Measurements from ENCODE around the gene SNIP1.
"Not testable (repeated sequence)": the region's sequence is repeated elsewhere in the genome, so short reads cannot be mapped to it uniquely, and the experiment has no call there.

Gene SNIP1, protein sequence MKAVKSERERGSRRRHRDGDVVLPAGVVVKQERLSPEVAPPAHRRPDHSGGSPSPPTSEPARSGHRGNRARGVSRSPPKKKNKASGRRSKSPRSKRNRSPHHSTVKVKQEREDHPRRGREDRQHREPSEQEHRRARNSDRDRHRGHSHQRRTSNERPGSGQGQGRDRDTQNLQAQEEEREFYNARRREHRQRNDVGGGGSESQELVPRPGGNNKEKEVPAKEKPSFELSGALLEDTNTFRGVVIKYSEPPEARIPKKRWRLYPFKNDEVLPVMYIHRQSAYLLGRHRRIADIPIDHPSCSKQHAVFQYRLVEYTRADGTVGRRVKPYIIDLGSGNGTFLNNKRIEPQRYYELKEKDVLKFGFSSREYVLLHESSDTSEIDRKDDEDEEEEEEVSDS

DNA sequence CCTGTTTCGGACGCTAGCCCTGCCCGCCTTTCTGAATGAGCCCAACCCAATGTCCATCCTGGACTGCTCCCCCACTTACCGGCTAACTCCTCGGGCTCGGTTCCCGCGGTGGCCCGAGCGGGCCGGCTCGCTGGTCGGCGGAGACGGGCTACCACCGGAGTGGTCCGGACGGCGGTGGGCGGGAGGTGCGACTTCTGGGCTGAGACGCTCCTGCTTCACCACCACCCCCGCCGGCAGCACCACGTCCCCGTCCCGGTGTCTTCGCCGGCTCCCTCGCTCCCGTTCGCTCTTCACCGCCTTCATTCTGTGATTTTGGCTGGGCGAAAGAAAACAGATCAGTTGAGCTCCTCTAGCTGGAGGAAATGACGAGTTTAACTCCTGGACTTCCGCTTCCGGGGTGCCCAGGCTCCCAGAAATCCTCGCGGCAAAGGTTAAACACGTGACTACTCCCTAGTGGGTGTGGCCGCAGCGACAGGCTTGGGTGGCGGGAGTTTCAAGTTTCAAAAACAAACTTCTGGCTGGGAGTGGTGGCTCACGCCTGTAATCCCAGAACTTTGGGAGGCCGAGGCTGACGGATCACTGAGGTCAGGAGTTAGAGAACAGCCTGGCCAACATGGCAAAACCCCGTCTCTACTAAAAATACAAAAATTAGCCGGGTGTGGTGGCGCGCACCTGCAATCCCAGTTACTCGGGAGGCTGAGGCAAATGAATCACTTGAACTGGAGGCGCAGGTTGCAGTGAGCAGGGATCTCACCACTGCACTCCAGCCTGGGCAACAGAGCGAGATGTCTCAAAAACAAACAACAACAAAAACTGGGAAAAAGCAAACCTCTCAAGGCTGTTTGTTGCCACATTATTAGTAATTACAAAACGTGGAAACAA, at the start of gene SNIP1:
Gene SNIP1, minus strand, starts transcription at position 367 of the 882 bp plus-strand sequence. Its CDS starts 64 bp downstream, at position 303.
- peak; percentile 42 to 98 (median 92) for DNase-seq

DNA sequence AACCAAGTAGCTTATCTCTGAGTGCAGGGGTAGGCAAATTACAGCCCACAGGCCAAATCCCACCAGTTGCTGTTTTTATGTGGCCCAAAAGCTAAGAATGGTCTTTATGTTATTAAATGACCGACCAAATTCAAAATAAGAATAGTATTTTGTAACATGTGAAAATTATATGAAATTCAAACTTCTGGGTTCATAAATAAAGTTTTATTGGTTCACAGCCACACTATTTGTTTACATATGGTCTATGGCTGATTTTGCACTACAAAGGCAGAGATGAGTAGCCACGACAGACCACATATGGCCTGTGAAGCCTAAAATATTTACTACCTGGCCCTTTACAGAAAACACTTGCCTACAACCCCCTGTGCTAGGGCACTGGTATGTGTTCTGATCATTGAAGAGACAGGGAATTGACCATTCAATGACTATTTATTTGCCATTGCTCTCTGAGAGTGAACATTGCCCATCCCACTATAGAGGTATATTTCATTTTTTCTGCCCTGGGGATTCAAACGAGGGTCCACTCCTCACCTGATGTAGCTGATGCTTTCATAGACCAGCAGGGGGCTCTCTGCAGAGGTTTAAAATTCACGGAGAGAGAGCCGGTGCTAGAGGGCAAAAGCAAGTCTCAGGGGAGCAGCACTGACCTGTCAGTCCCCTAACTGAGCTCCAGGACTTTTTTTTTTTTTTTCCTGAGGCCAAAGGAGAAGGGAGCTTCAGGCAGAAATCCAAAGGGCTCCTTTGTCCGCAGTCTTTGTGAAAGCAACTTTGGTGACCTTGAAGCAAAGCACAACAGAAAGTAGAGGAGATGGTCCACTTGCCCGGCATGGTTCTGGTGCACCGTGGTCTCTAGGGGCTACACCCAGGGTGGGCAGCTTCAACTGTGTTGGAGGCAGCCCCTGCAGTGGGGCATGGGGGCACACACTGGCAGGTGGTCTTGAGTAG, 48.9 kb upstream of the SNIP1 start:
- DNase-seq = peak in 12 of 56 donors; percentile 1 to 38 (median 4)

DNA sequence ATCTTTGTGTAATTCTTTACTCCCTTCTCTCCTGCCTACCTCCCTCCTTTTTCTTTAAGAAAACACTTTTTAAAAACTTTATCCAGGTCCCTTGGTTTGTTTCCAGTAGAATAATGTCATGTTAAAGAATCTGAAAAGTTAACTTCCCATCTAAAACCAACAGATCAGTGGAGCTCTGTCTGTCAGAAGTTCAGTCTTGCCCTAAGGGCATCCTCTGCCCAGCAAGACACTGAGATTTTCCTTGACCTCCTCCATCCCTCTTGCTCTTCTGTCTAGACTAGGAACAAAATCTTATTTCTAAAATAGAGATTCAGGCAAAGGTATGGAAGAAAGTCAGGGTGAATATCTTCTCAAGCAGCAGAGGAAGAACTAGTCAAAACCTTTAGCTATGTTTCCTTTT, 47.3 kb upstream of the SNIP1 start:
- DNase-seq = no peak

DNA sequence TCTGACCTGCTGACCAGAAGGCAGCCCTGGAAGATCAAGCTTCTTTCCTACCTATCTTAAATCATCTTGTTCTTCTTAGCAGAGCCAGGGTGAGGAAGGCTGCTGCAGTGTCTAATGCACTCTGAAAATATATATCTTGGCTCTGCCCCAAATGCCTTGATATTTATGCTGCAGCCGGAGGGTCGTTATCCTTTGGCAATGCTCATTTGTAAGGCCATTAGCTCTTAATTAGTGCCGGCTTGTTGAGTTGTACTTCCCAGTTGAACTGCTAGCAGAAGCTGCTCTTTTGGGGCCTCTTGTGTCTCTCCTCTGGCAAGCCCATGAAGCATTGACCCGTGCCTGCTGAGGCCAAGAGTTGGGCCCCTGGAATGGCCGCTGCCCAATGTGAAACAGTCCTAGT, 45.8 kb upstream of the SNIP1 start:
- DNase-seq = no peak

DNA sequence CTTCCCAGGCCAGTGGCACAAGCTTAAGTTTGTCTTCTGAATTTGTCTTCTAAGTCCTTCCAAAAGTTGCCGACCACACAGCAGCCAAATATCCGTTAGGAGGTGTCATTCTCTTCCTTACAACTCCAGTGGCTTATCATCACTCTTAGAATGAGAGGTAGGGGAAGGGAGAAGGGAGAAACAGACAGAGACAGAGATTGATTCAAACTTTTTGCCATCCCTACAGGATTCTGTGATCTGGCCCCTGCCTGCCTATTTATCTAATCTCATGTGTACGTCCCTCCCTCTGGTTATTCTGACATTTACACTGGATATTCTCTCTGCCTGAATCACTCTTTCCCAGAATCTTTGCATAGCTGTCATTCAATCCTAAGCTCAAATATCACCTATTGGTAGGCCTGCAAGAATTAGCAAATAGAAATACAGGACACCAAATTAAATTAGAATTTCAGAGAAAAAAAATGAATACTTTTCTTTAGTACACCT, 42.1 kb upstream of the SNIP1 start:
- no peak for DNase-seq

DNA sequence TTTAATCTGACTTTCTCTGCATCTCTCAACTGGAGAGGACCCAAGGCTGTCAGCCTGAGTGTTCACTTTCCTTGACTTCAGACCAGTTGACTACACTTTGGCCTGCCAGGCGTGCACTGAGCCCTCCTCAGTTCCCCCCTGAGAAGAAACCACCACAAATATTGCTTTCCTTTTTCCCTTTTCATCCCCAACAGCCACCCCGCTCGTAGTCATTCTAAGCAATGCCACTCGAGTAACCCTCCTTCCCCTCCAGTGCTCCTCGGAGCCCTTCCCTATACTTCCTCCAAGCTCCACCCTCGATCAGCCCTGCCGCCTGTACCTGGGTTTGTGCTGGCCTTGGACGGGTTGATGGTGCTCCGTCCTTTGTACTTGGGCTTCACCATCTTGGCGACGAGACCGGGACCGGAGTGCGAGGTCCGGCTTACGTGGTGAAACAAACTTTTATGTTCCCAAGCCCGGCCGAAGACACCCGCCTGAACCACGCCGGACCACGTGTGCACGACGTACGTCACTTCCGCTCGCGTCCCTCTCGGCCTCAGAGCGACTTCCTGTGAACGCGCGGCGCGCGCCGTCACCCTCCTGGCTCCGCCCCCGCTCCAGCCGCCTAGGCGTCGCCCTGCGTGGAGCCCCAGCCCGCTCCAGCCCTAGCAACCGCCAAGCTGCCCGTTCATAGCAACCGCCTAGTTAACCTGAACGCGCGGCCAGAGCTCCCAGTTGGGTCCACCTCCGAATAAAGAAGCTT, 41.5 kb upstream of the SNIP1 start, which contains the start of gene GNL2:
Gene GNL2, minus strand, starts transcription at position 498 of the 742 bp plus-strand sequence. Its CDS starts 115 bp downstream, at position 383.
- peak; percentile 58 to 98 (median 91) for DNase-seq

DNA sequence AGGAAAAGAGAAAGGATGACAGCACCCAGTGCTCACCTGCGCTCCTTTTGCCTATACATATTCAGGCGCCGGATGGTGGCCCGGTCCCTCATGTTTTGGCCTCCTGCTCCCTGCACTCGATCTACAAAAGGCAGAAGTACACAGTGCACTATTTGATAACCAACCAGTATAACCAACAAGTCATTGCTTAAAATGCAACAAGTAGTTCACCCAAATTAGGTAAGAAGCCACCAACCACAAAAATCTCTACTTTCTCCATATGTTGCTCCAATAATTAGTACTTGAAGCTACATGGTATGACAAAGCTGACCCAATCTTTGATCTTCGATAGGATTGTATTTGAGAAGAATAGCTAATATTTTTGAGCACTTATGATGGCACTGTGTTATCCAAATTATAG, 39.6 kb upstream of the SNIP1 start:
- DNase-seq = no peak

DNA sequence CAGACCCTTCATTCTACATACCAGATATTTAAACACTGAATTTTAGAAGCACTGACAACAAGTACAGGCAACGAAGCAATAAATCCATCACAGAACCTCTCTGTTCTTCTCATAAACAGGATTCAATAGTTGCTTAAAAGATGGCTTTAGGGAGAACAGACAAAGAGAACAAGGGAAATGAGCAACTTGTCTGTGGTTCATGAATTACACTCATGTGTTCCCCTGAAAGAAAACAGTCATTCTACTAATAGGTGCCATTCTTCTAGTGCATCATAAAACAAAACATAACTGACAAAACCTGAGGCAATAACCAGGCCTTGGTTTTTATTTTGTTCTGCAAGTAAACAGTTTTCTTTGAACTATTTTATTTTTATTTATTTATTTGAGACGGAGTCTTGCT, 34.8 kb upstream of the SNIP1 start:
- DNase-seq = no peak

DNA sequence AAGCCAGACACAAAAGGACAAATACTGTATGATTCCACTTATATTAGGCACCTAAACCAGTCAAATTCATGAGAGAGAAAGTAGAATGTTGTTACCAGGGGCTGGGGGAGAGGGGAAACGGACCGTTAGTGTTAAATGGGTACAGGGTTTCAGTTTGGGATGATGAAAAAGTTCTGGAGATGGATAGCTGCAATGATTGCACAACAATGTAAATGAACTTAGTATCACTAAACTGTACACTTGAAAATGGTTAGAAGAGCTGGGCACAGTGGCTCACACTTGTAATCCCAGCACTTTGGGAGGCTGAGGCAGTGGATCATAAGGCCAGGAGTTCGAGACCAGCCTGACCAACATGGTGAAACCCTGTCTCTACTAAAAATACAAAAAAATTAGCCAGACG, 30.5 kb upstream of the SNIP1 start:
- not testable (repeated sequence) for DNase-seq

DNA sequence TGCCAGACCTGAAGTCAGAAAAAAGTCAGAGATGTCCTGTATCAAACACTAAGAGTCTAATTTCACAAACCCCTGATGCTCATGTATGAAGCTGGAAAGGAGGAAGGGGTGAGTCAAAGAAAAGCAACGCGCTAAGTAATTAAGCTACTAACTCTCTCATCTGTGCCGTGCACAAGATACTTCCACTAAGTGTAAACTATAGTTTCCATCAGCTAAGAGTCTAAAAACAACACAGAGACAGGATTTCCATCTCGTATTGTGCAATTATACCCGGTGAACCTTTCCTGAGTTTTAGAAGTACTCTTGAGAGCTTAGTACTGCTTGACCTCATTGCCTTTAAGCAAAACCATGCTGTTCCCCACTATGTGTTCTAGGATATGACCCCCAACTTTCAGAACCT, 21.6 kb upstream of the SNIP1 start:
- no peak for DNase-seq

DNA sequence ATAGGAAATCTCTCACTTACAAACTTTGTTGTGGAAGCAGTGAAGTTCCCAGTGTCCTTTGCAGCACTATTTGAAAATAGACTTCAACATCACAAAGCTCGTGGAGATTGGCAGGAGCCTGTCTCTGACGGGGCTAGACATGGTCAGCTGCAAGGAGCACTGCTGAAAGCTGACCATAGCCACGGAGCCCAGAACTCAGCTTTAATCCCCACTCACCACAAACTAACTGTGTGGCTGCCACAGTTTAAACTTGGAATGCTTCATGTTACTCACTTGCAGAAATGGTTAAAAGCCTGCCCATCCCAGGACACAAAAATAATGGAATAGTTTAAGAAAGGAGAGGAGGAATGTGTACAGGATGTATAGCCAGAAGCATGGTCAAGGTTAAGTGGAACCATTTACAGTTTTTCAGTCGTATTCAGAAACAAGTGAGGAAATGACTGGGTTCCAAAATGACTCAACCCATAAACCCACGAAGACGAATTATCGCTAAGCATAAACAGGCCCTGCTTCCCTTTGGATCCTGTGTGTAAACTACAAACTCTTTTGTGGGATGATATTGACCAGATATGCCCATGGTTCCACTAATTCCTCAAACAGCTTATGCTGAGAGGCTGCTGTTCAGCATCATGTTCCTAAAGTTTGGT, 20.9 kb upstream of the SNIP1 start:
- DNase-seq = no peak

DNA sequence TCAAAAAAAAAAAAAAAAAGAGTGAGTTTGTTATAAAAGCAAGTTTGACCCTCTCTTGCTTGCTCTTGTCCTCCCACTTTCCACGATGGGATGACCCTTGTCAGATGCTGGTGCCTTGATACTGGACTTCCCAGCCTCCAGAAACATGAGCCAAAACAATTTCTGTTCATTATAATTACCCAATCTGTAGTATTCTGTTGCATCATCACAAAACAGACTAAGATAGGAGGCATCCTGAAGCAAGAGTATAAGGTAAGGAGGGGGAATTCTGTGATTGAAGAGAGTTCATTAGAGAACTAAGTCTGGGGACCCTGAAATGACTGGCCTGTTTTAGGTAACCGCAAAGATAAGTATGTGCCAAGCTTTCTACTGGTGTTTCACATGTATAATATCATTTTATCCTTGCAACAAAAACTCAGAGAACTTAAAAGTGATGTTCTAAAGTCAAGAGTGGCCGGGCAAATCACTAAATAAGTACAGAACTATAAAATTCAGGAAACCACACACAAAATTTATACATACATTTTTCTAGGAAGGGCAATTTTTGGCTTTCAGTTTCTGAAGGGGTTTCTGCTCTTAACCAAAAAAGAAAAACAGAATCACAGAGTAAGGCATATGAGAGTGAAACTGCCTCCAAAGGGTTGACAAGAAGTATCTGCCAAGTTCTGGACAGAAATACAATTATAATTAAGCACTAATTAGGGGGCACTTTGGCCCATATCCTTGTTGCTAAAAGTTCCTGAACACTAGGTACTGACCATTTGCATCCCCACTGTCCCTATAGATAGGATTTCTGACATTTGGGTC, 16.6 kb upstream of the SNIP1 start:
- DNase-seq = no peak

DNA sequence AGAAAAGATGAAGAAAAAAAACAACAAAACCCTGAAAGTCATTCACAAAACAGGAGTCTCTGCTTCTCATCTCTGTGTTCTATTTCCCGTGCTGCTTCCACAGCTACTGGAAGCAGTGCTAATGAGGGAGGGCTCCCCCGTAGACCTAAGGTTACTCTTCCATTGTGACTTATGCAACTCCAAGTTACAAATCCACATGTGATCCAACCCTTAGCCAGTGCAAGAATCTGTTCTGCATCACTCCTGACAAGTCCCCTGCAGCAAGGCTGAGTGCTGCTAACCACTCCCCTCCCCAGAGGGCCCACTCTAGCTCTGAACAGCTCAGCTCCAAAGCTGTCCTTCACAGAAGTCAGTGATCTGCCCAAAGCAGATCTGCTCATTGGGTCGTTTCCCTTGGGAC, 12.9 kb upstream of the SNIP1 start:
- no peak for DNase-seq

DNA sequence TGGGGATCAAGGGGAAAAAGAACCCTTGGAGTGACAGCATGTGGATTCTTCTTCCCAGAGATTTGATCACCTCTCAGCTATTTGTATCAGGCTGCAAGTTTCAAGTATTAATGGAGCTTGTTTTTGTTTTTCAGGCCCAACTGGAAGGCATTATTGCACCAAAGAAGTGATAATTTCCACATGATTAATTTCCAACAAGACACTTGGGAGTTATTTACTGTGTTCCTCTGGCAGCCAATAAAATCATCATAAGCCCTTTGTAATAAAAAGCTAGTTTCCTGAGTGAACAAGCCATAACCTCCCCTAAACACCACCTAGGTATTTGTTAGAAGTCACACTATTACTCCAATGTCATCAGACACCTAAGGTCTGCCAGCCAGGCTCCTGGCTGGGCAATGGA, 10.8 kb upstream of the SNIP1 start:
- no peak for DNase-seq

DNA sequence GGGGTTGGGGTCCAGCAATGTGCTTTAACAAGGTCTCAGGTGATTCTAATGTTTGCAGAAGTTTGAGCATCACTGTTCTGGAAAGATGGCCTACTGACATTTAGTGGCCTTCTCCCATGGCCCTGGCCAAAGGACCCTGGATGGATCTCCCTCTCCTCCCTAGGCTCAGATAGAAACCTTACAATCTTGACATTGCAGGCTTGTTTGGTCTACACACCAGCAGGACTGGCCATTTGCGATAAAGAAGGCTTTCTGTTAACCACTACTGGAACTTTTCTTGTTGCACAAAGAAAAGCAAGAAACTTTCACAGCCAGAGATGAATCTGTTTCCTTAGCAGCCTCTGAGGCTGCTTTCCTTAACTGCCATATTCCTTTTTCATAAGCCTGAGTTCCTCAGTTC, 8.9 kb upstream of the SNIP1 start:
- DNase-seq = no peak

DNA sequence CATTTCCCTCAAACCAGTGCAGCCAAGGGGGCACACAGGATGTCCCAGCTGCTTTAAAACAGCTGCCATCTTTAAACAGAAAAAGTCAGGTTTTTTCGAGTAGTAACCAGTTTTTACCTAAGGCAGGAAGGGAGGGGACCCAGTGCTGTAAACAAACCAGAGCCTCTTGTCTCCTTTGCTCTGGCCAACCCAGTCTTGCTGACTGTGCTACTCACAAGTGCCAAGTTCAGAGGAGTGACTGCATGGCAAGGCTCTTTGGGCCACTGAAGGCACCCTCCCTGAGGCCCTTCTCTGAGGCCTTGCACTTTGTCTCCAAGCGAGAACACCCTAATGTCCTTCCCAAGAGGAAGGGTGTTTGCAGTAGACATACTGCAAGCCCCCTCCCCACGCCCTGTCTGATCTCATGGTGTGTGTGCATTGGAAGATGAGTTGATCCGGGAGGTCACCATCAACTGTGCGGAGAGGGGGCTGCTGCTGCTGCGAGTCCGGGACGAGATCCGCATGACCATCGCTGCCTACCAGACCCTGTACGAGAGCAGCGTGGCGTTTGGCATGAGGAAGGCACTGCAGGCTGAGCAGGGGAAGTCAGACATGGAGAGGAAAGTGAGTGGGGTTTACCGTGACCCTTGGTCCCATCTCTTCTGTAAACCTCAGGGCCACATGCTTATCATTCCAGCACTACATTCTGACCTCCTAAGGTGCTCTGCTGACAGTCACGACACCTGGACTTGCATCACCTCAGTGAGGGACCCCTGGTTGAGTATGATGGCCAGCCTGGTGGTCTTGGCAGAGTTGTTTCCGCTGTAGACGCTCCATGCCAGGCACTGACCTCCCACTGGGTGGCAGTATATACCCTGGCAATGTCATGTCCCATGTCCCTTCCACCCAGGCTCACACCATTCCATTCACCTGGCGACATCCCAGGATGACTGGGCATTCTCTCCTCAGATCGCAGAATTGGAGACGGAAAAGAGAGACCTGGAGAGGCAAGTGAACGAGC, 7.3 kb upstream of the SNIP1 start:
- DNase-seq = no peak

DNA sequence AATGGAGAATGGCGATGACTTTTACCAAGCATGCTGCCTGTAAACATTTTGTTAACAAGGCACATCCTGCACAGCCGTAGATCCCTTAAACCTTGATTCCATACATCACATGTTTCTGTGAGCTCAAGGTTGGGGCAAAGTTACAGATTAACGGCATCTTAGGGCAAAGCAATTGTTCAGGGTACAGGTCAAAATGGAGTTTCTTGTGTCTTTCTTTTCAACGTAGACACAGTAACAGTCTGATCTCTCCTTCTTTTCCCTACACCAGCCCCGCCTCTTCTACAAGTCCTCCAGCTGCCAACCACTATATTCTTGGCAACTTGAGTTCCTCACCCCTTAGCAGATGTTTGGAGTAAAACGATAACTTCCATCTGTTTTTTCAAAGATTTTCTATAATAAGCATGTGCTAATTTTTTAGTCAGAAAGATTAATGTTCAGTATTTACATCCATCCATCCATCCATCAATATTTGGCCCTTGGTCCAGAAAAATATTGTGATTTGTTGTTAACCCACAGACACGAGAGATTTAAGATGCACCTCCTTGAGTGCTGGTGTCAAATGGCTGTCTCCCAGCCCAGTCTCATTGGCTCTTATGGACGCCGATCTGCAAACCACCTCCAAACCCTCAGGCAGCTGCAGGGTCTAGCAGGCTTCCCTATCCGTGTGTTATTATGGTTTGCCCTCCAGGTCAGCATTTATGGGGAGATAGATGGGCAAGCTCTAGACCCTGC, 6.5 kb upstream of the SNIP1 start:
- no peak for DNase-seq

Data from nucleus accumbens (tissue), 56 donors.